ENCODE results near the gene CDK5. TPM values are rescaled to one million over a fixed set of nuclear protein-coding genes. Genes with fewer than 3 reads are reported as not detected.
"Not testable (repeated sequence)": the region's sequence is repeated elsewhere in the genome, so short reads cannot be mapped to it uniquely, and the experiment has no call there.

CDK5 gene
- polyA plus RNA-seq, 1 donor: 17.8 TPM

GRCh38 chr7:151038951-151039849 lies 18.5 kb downstream of the CDK5 start:
- DNase-seq: no peak

- no peak for DNase-seq
Measured at GRCh38 chr7:151035902-151036301, 21.8 kb downstream of the CDK5 start.

- no peak for DNase-seq
Measured at GRCh38 chr7:151035026-151035717, 22.5 kb downstream of the CDK5 start.

GRCh38 chr7:151034312-151035025 lies 23.2 kb downstream of the CDK5 start:
- no peak for DNase-seq

GRCh38 chr7:151033864-151034249 lies 23.8 kb downstream of the CDK5 start:
- no peak for DNase-seq

GRCh38 chr7:151032936-151033863 lies 24.5 kb downstream of the CDK5 start:
- DNase-seq: no peak

- no peak for DNase-seq
Measured at GRCh38 chr7:151031011-151031410, 26.7 kb downstream of the CDK5 start.

- DNase-seq: no peak
Measured at GRCh38 chr7:151028948-151029501, 28.7 kb downstream of the CDK5 start.

- DNase-seq: peak; percentile 99
Measured at GRCh38 chr7:151028131-151028947, 29.4 kb downstream of the CDK5 start, which contains the start of gene ABCB8. TSS of gene ABCB8 (plus strand) at chr7:151028450. CDS start at chr7:151028516, 66 bp downstream.

- not testable (repeated sequence) for DNase-seq
Measured at GRCh38 chr7:151027728-151028130, 30.0 kb downstream of the CDK5 start.

- not testable (repeated sequence) for DNase-seq
Measured at GRCh38 chr7:151026771-151027727, 30.6 kb downstream of the CDK5 start.

GRCh38 chr7:151025924-151026671 lies 31.6 kb downstream of the CDK5 start:
- DNase-seq: no peak

- no peak for DNase-seq
Measured at GRCh38 chr7:151024435-151025056, 33.2 kb downstream of the CDK5 start, which contains the start of gene ATG9B. TSS of gene ATG9B (minus strand) at chr7:151024494. CDS start at chr7:151024423, 71 bp downstream.

- no peak for DNase-seq
Measured at GRCh38 chr7:151023232-151023631, 34.5 kb downstream of the CDK5 start.

GRCh38 chr7:151020231-151020630 lies 37.5 kb downstream of the CDK5 start:
- no peak for DNase-seq

- DNase-seq: no peak
Measured at GRCh38 chr7:151019130-151019447, 38.6 kb downstream of the CDK5 start.

GRCh38 chr7:151018421-151019129 lies 39.1 kb downstream of the CDK5 start:
- no peak for DNase-seq
